AG10803 (cell line): ENCODE results near the gene KCNN3.

Experiments
- DNase-seq: peaks from one replicate; pipeline ENCODE4 v3.0.0; 2010; ENCODE audit warnings: low read depth
- H3K4me3 ChIP-seq: 2 replicates; pipeline ENCODE4 v1.5.1; 2011; ENCODE audit warnings: mild to moderate bottlenecking, low read length, control low read depth
- TF ChIP-seq, protein P1 (sequence below): conservative IDR thresholded peaks from 2 replicates; pipeline ENCODE4 v1.5.1; 2011; ENCODE audit warnings: mild to moderate bottlenecking, low read length, control low read depth, inconsistent platforms

KCNN3 gene

DNA sequence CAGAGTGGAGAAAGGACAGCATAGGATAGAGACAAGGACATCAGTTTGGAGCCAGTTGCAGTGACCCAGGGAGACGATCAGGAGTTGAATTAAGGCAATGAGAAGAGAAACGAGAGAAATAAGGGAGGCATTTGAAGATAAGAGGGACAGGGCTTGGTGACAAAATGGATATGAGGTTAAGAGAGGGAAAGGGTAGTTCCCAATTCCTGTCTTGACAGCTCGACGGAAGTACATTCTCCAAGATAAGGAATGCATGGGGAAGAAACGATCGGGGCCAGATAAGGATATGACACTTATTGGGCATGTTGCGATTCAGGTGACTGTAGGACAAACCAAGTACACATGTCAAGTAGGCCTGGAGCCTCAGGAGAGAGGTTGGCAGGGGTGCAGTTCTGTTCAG is 18.7 kb upstream of the KCNN3 start:
- no peak overlapping the region for H3K4me3 ChIP-seq
- TF ChIP-seq, protein P1, sequence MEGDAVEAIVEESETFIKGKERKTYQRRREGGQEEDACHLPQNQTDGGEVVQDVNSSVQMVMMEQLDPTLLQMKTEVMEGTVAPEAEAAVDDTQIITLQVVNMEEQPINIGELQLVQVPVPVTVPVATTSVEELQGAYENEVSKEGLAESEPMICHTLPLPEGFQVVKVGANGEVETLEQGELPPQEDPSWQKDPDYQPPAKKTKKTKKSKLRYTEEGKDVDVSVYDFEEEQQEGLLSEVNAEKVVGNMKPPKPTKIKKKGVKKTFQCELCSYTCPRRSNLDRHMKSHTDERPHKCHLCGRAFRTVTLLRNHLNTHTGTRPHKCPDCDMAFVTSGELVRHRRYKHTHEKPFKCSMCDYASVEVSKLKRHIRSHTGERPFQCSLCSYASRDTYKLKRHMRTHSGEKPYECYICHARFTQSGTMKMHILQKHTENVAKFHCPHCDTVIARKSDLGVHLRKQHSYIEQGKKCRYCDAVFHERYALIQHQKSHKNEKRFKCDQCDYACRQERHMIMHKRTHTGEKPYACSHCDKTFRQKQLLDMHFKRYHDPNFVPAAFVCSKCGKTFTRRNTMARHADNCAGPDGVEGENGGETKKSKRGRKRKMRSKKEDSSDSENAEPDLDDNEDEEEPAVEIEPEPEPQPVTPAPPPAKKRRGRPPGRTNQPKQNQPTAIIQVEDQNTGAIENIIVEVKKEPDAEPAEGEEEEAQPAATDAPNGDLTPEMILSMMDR: no peak
- no peak for DNase-seq

DNA sequence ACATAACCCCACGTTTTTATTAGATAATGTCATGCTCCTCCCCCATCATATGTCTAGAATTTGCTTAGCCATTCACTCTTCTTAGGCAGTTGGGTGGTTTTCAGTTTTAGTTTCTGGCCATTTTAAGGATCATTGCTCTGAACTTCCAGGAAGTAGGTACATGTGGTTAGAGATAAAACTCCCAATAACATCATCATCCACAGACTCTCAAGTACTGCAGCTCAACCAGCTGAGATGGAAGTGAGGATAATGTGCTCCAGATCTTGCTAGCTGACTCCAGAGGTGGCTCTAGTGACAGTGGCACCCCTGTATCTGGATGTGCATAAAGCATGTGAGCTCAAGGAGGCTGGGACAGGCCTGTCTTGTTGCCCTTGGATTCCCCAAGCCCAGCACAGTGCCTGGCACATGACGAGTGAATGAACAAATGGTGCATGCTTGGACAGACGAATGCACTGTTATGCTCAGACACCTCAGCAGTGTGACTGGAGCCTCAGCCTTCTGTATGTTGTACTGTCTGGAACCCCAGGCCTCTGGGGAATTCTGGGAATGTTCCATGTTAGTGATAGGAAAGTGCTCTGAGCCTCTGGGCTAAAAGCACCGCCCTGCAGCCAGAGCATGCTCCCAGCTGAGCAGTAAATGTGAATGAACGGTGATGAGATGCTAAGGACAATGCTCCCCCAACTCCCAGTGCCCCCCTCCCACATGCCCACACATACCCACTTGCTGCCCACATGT is 16.4 kb upstream of the KCNN3 start:
- DNase-seq: no peak
- TF ChIP-seq, protein P1: no peak
- no peak overlapping the region for H3K4me3 ChIP-seq

DNA sequence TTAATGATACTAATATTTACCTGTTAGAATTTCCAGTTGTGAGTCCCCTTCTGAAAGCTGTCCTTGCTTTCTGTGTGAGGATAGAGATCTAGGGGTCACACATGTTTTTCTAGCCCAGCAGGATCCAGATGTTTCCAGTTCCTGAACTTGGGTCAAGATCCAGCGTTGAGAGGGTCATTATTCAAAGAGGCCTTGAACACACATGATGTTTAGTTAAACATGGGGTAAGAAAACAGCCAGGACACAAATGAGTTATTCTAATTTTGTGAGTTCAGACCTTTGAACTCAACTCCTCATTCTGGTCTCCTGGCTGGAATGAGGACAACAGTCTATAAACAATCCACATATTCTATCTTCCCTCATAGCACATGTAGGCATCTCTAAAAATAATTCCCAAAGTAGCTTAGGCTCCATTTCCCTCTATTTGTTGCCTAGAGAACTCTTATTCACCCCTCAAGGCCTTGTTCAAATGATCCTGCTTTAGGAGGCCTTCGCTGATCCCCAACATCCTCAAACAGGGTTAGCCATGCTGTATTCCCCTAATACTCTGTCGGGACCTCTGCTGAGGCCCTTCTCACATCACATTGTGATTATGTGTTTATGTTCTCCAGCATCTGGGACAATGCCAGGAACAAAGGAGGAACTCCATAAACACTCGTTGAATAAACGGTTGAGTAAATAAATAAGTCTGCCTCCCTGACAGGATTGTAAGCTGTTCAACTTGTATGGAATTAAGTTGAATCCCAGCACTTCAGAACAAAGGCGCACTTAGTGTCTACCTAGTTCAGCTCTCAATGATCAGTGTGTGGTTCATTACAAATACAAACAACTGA is 15.0 kb upstream of the KCNN3 start:
- H3K4me3 ChIP-seq: no peak overlapping the region
- TF ChIP-seq, protein P1: no peak
- DNase-seq: no peak

DNA sequence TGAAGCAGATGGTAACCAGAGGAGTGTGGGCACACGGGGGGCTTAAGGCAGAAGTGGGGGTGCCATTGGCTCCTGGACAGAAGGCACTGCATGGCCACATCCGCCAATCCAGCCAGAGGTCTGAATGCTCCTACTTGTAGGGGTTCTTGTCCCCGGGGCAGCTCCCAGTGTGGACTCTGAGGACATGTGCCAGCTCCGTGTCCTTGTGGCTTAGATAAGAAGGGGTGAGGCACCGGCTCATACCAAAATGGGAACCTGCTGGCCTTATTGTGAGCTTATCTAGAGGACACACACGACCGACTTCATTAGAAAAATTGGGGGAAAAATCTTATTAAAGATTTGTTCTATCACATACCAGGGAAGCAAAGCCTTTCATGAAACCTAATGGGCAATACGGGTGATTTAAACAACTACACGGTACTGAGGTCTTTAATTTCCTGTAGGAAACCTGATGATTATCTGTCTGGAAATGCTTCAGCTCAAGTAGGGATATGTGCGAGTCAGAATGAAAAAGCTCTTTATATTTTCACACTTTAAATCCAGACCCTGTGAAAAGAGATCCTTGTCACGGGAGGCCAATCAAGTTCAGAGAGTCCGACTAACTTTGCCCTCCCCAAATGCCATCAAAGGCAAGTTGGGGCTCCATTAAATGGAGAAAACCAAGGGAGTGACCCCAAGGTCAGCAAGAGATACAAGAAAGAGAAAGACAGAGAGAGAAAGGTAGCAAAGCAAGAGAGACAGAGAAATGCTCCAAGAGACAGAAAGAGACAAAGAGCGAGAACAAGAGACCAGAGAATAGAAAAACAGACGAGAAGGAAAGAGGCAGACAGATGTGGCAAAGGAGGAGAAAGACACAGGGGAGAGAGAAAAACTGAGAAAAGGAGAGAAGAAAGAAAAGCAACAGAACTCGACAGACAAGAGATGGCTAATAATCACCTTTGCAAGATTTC is 14.1 kb upstream of the KCNN3 start:
- DNase-seq: no peak
- TF ChIP-seq, protein P1: no peak
- H3K4me3 ChIP-seq: no peak overlapping the region

DNA sequence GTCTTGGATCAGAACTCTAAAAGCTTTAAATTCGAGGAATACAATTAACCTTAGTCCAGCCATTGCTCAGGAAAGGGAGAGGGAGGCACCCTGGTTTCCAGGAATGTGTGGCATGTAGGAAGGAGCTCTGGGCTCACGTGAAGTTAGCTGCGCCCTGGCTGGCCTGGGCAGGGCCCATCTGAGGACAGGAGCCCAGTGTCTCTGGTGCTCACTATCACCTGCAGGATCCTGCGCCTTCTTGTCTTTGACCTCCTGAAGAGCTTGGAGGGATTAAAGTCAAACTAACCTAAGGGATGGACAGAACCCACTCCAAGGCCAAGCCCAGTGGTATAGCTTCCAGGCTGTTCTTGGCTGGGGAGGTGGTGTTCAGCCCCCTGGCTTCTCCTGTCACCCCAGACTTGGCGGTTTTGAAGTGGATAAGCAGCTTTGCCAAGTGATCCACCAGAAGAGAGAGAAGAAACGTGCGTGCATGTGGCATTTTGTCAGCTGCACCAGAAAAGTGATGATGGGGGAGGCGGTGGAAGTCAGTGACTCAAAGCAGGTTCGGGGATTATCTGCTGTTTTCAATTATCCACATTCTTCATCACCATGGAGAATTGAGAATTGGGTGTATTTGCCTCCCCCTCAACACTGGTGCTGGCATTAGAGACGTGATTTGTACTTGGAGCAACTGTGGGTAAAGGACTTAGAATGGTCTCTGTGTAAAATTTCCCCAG is 11.9 kb upstream of the KCNN3 start:
- H3K4me3 ChIP-seq: no peak overlapping the region
- TF ChIP-seq, protein P1: no peak
- DNase-seq: peak; percentile 59

DNA sequence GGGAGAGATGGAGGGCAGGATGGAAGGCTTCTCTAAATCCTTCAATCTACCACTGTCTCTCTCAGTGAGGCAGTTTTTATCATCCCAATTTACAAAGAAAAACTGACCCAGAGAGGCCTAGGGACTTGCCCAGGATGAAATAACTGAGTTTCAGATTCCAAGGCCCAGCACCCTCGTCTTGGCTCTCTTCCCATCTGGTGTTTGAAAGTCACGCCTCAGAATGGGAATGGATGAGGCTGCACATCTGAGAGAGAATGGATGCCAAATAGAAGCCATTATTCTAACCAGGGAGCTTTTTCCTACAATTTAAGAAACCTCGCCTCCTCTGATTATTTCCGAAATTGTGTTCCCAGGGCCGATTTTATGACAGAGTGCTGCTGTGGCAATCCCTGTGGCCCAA is 10.6 kb upstream of the KCNN3 start:
- peak; percentile 41 for DNase-seq
- H3K4me3 ChIP-seq: no peak overlapping the region
- TF ChIP-seq, protein P1: no peak
